Stomach smooth muscle (tissue), 2 donors: ENCODE measurements around the gene CSH2.
"Not testable (repeated sequence)": the region's sequence is repeated elsewhere in the genome, so short reads cannot be mapped to it uniquely, and the experiment has no call there.

Source experiments
- H3K27ac ChIP-seq: one replicate; pipeline ENCODE4 v1.7.0; 2013; ENCODE audit warnings: mild to moderate bottlenecking, low read length, inconsistent platforms
- H3K27me3 ChIP-seq, 2 donors: one replicate each; pipeline ENCODE4 v1.7.0; 2013; ENCODE audit warnings: low read length in 2 of 2; ENCODE audit not compliant: insufficient read depth in 2 of 2, control insufficient read depth in 1 of 2
- H3K36me3 ChIP-seq, 2 donors: one replicate each; pipeline ENCODE4 v1.7.0; 2013; ENCODE audit warnings: low read length in 2 of 2; ENCODE audit not compliant: control insufficient read depth in 2 of 2, insufficient read depth in 2 of 2
- H3K4me1 ChIP-seq: one replicate; pipeline ENCODE4 v1.7.0; 2013; ENCODE audit warnings: low read length; ENCODE audit not compliant: control insufficient read depth, insufficient read depth
- H3K4me3 ChIP-seq, 2 donors: one replicate each; pipeline ENCODE4 v1.7.0; 2013; ENCODE audit warnings: low read length in 2 of 2
- H3K9ac ChIP-seq, 2 donors: one replicate each; pipeline ENCODE4 v1.7.0; 2013; ENCODE audit warnings: low read length in 2 of 2, mild to moderate bottlenecking in 1 of 2
- H3K9me3 ChIP-seq, 2 donors: one replicate each; pipeline ENCODE4 v1.7.0; 2013; ENCODE audit warnings: low read length in 2 of 2; ENCODE audit not compliant: control insufficient read depth in 2 of 2
- donor health status: healthy.
- donor health status: Pancreatic carcinoma.

Gene CSH2

GRCh38 chr17:63914471-63914870 is 41.0 kb upstream of the CSH2 start:
- no peak overlapping the region for H3K27ac ChIP-seq
- no peaks in the 10 kb centered on the region for H3K4me1 ChIP-seq
- H3K9me3 ChIP-seq, result no peaks in the 10 kb centered on the region
- no peak overlapping the region for H3K9ac ChIP-seq
- no peak overlapping the region for H3K4me3 ChIP-seq
- H3K36me3 ChIP-seq, result no peaks in the 10 kb centered on the region
- H3K27me3 ChIP-seq, result peaks cover 6 to 7% of the 10 kb centered on the region in 2 donors

- H3K36me3 ChIP-seq, result no peaks in the 10 kb centered on the region
- H3K27ac ChIP-seq, result no peak overlapping the region
- H3K9me3 ChIP-seq, result no peaks in the 10 kb centered on the region
- no peak overlapping the region for H3K4me3 ChIP-seq
- no peaks in the 10 kb centered on the region for H3K4me1 ChIP-seq
- peaks cover 4% of the 10 kb centered on the region in 2 donors for H3K27me3 ChIP-seq
- no peak overlapping the region for H3K9ac ChIP-seq
These were observed 38.2 kb upstream of the CSH2 start for GRCh38 chr17:63911657-63912100.

- no peak within 1 kb of the TSS for H3K27ac ChIP-seq
These were observed 37.7 kb upstream of the CSH2 start, which contains the start of gene CSHL1 for GRCh38 chr17:63911041-63911635. Gene CSHL1, minus strand, starts transcription at chr17:63911258. Its CDS starts 62 bp downstream, at chr17:63911196.

GRCh38 chr17:63910096-63910495 is 36.6 kb upstream of the CSH2 start:
- no peak overlapping the region for H3K9ac ChIP-seq
- no peaks in the 10 kb centered on the region for H3K36me3 ChIP-seq
- H3K4me1 ChIP-seq, result no peaks in the 10 kb centered on the region

More at GRCh38 chr17:63911041-63911635, 37.7 kb upstream of the CSH2 start, which contains the start of gene CSHL1:
- Histone ChIP-seq H3K4me3 (no peak within 1 kb of the TSS), H3K9ac (no peak within 1 kb of the TSS), H3K9me3 (no peaks in the 10 kb centered on the region), H3K27me3 (peaks cover 4% of the 10 kb centered on the region in 2 donors), H3K36me3 (no peaks in the 10 kb centered on the region), H3K4me1 (no peaks in the 10 kb centered on the region)

GRCh38 chr17:63909586-63909985 is 36.1 kb upstream of the CSH2 start:
- H3K36me3 ChIP-seq, H3K9ac ChIP-seq, H3K4me1 ChIP-seq, H3K27me3 ChIP-seq, H3K4me3 ChIP-seq, H3K9me3 ChIP-seq, H3K27ac ChIP-seq: not testable (repeated sequence)

More at GRCh38 chr17:63910096-63910495, 36.6 kb upstream of the CSH2 start:
- Histone ChIP-seq H3K4me3 (no peak overlapping the region), H3K27me3 (peaks cover 4% of the 10 kb centered on the region in 2 donors), H3K27ac (no peak overlapping the region), H3K9me3 (no peaks in the 10 kb centered on the region)

- not testable (repeated sequence) for H3K4me3 ChIP-seq, H3K9ac ChIP-seq, H3K27me3 ChIP-seq, H3K36me3 ChIP-seq, H3K27ac ChIP-seq, H3K4me1 ChIP-seq, H3K9me3 ChIP-seq
These were observed 33.8 kb upstream of the CSH2 start for GRCh38 chr17:63907161-63907778.

- not testable (repeated sequence) for H3K9ac ChIP-seq, H3K4me1 ChIP-seq, H3K27me3 ChIP-seq, H3K36me3 ChIP-seq, H3K9me3 ChIP-seq, H3K4me3 ChIP-seq, H3K27ac ChIP-seq
These were observed 31.3 kb upstream of the CSH2 start for GRCh38 chr17:63904796-63905195.

- H3K27me3 ChIP-seq, H3K4me1 ChIP-seq, H3K9ac ChIP-seq, H3K4me3 ChIP-seq, H3K9me3 ChIP-seq, H3K27ac ChIP-seq, H3K36me3 ChIP-seq: not testable (repeated sequence)
These were observed 30.3 kb upstream of the CSH2 start for GRCh38 chr17:63903787-63904201.

- H3K36me3 ChIP-seq, H3K9ac ChIP-seq, H3K9me3 ChIP-seq, H3K4me3 ChIP-seq, H3K27me3 ChIP-seq, H3K27ac ChIP-seq, H3K4me1 ChIP-seq: not testable (repeated sequence)
These were observed 28.5 kb upstream of the CSH2 start for GRCh38 chr17:63901971-63902370.

GRCh38 chr17:63898899-63899798 is 25.7 kb upstream of the CSH2 start:
- not testable (repeated sequence) for H3K27me3 ChIP-seq, H3K9me3 ChIP-seq, H3K4me3 ChIP-seq, H3K36me3 ChIP-seq, H3K4me1 ChIP-seq, H3K9ac ChIP-seq, H3K27ac ChIP-seq
